ENCODE measurements around the gene ABCD1.
A peak's percentile ranks its signal among the peaks of the same experiment; 100 is the strongest.
"Not testable (repeated sequence)": the region's sequence is repeated elsewhere in the genome, so short reads cannot be mapped to it uniquely, and the experiment has no call there.

Gene ABCD1

GRCh38 chrX:153724252-153725038 lies at the start of gene ABCD1, which contains the start of gene BCAP31:
ABCD1 (plus strand) TSS chrX:153724856; CDS start chrX:153725267, 411 bp downstream.
BCAP31 (minus strand) TSS chrX:153724387; CDS start chrX:153723244, 1,143 bp downstream.
- peak; percentile 88 for DNase-seq

DNA sequence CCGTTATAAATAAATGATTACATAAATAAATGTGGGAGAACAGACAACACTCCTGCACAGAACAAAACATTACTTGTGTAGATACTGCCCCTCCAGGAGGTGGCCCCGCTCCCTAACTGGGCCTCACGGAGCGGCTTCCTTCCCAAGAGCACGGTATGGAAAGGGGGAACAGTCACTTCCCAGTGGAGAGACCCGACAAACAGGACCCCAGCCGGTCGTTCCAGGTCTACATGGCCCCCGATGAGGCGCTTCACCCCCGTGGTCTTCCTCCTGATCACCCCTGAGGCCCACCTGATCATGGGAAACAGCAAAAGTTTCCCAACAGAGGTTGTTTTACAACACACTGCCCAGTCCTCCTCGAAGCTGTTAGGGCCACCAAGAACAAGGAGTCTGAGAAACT lies 43.5 kb upstream of the ABCD1 start:
- no peak for DNase-seq

DNA sequence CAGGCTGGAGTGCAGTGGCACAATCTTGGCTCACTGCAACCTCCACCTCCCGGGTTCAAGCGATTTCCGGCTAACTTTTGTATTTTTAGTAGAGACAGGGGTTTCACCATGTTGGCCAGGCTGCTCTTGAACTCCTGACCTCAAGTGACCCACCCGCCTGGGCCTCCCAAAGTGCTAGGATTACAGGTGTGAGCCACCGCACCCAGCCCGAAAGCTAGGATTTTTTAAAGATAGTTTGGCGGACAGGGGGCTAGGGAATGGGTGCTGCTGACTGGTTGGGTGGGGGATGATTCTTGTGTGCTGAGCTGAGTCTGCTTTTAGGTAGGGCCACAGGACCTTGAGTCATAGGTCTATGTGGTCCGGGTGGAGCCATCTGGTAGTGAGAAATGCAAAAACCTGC lies 41.2 kb upstream of the ABCD1 start:
- not testable (repeated sequence) for DNase-seq

DNA sequence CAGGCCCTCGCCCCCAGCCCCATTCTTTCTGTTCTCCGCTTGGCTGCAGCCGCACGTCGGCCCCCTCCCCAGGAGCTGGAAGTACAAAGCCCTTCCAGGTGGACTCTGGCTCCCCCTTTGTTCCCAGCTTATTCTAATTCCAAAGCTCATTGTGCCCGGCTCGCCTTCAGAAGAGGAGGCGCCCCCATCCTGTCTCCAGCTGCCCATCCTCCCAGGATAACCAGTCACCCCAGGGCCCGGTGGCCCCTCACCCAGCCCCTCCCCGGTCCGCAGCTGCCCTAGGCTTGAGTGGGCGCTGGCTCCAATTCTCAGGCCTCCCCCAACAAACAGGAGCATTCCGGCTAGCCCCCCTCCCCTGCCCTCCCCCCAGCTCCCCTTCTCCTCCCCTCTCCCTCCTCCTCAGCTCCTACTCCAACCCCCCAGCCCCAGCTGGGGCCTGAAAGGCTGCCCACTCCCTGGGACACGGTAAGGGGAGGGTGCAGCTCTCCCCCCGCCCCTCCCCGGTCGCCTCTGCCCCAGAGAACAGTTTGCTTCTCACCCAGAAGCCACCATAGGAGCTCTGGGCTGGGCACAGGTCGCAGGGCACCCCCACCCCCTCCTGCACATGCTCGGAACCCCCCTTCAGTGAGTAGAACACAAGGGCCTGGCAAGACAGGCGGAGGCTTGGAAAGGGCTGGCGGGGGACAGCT lies 40.0 kb upstream of the ABCD1 start:
- DNase-seq: no peak

GRCh38 chrX:153685156-153685536 lies 39.5 kb upstream of the ABCD1 start:
- DNase-seq: no peak

GRCh38 chrX:153685751-153686696 lies 38.6 kb upstream of the ABCD1 start:
- DNase-seq: no peak

DNA sequence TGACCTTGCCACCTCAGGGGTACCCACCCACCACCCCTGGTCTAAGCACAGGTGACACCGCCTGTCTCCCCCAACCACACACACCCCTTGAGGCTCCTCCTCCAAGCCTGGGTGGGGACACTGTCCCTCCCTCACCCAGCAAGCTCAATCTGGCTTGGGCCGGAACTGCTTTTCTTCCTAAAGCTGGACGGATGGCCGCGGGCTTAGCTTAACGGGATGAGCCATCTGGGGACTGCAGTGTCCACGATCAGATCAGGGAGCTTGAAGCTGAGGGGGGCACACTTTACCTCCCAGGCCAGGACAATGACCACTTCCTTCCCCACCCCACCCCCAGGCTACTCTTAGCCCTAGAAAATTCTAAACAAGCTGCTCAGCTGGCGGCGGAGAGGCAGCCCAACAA lies 37.9 kb upstream of the ABCD1 start:
- no peak for DNase-seq

- DNase-seq: peak; percentile 64
Measured at GRCh38 chrX:153687121-153688039, 37.3 kb upstream of the ABCD1 start, which contains the start of gene SLC6A8. SLC6A8 (plus strand) TSS chrX:153687926; CDS start chrX:153688575, 649 bp downstream.

GRCh38 chrX:153688071-153688470 lies 36.6 kb upstream of the ABCD1 start:
- no peak for DNase-seq

GRCh38 chrX:153688506-153688905 lies 36.1 kb upstream of the ABCD1 start:
- no peak for DNase-seq

GRCh38 chrX:153688911-153689590 lies 35.6 kb upstream of the ABCD1 start:
- DNase-seq: no peak

- DNase-seq: peak; percentile 77
Measured at GRCh38 chrX:153689654-153690465, 34.8 kb upstream of the ABCD1 start.

GRCh38 chrX:153690466-153690865 lies 34.2 kb upstream of the ABCD1 start:
- DNase-seq: no peak

GRCh38 chrX:153691032-153691827 lies 33.4 kb upstream of the ABCD1 start:
- DNase-seq: not testable (repeated sequence)

GRCh38 chrX:153692003-153692402 lies 32.7 kb upstream of the ABCD1 start:
- DNase-seq: no peak

DNA sequence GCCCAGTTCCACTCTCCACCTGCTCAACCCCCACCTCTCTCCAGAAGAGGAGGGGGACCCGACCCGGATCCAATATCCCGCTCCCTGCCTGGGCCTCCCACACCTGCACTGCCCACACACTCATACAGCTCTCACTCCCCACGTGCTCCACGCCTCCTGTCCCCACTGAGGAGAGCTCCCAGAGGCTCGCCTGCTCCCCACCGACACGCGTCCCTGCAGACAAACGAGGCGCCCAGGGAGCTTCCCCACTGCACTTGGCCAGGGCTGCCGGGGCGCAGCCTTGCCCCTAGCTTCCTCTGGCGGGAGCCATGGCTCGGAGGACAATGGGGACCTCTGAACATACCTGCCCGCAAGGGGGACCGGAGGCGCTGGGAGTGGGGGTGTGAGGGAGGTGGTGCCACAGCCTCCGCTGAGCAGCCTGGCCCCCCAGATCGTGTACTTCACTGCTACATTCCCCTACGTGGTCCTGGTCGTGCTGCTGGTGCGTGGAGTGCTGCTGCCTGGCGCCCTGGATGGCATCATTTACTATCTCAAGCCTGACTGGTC lies 32.0 kb upstream of the ABCD1 start:
- no peak for DNase-seq

GRCh38 chrX:153693216-153694086 lies 31.2 kb upstream of the ABCD1 start:
- DNase-seq: no peak

GRCh38 chrX:153694256-153694655 lies 30.4 kb upstream of the ABCD1 start:
- not testable (repeated sequence) for DNase-seq
